Activated T-cell treated with anti-CD3 and anti-CD28 coated beads, Interleukin-2, amount 50 U/mL, for 72 hours (primary cell): ENCODE results near the gene PITRM1. TPM values are rescaled to one million over a fixed set of nuclear protein-coding genes. Genes with fewer than 3 reads are reported as not detected.

Source experiments
- ATAC-seq, 2 donors: fragments of 150-1000 bp; cut with Tn5 transposase; replicated peaks in 1 of 2; 2 replicates each; pipeline ENCODE4 v1.10.0; 2021; ENCODE audit warnings: moderate library complexity in 2 of 2, mild to moderate bottlenecking in 1 of 2
- DNase-seq, 2 donors: peaks; one replicate each; pipeline ENCODE4 v3.0.0; 2021 to 2022; ENCODE audit warnings: mixed read lengths in 1 of 2
- H3K27ac Mint-ChIP-seq: one replicate; pipeline ENCODE4 v1.8.0; 2022; ENCODE audit warnings: mild to moderate bottlenecking, moderate library complexity, mixed read lengths
- H3K27me3 Mint-ChIP-seq: one replicate; pipeline ENCODE4 v1.8.0; 2022; ENCODE audit warnings: low read depth, mixed read lengths
- H3K36me3 Mint-ChIP-seq, 2 donors: one replicate each; pipeline ENCODE4 v1.8.0; 2022; ENCODE audit warnings: mixed read lengths in 2 of 2, mild to moderate bottlenecking in 1 of 2; ENCODE audit not compliant: insufficient read depth in 2 of 2
- H3K4me1 Mint-ChIP-seq: one replicate; pipeline ENCODE4 v1.8.0; 2022; ENCODE audit warnings: low read depth, mixed read lengths
- H3K4me3 Mint-ChIP-seq, 2 donors: one replicate each; pipeline ENCODE4 v1.8.0; 2022; ENCODE audit warnings: mild to moderate bottlenecking in 2 of 2, mixed read lengths in 2 of 2, moderate library complexity in 2 of 2
- H3K9me3 Mint-ChIP-seq, 2 donors: one replicate each; pipeline ENCODE4 v1.8.0; 2022; ENCODE audit warnings: mixed read lengths in 2 of 2
- total RNA-seq, 2 donors: library from RNA; stranded (reverse); gene quantifications; one replicate each; pipeline ENCODE4 v1.2.3, GENCODE V29; 2022

PITRM1 gene
- total RNA-seq, 2 donors from 2014 or later: 76.7 to 79.9 TPM

DNA sequence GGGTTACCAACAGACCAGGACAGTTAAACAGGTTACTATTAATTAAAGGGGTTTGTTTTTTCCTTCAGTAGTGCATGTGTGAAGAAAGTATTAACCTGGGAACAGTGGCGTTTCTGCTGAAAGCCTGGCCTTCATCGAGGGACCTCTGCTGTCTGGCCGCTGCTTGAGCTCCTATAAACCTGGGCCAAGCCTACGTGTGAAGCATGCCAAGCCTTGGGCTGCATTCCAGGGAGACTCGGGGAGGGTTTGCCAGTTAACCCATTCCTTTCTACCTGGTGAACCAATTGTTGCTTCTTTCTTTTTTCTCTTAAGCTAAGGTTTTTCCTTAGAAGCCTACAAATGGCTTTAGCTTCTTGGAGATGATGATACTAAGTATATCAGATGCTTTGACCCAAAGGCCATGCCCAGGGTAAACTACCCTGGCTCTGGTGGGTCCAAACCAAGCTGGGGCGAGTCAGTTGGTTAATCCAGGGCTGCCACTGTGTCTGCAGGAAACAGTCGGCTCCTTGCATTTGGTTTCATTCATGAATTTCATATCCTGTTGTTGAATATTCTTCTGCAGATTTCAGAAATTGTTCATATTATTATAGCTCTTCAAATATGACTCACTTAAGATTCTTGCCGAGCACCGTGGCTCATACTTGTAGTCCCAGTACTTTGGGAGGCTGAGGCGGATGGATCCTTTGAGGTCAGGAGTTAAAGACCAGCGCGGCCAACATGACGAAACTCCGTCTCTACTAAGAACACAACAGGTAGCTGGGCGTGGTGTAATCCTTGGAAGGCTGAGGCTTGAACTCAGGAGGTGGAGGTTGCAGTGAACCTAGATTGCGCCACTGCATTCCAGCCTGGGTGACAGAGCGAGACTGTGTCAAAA, 81.4 kb downstream of the PITRM1 start:
- no peaks in the 10 kb centered on the region for H3K27me3 Mint-ChIP-seq
- H3K4me3 Mint-ChIP-seq: peak overlapping the region; percentile 55 to 57
- DNase-seq (peak; percentile 54 to 55), ATAC-seq (peak; percentile 7 to 43)
- no peaks in the 10 kb centered on the region for H3K9me3 Mint-ChIP-seq
- peaks cover 70% of the 10 kb centered on the region for H3K4me1 Mint-ChIP-seq
- H3K27ac Mint-ChIP-seq: no peak overlapping the region
- peaks cover 5 to 18% of the 10 kb centered on the region in 2 donors for H3K36me3 Mint-ChIP-seq

DNA sequence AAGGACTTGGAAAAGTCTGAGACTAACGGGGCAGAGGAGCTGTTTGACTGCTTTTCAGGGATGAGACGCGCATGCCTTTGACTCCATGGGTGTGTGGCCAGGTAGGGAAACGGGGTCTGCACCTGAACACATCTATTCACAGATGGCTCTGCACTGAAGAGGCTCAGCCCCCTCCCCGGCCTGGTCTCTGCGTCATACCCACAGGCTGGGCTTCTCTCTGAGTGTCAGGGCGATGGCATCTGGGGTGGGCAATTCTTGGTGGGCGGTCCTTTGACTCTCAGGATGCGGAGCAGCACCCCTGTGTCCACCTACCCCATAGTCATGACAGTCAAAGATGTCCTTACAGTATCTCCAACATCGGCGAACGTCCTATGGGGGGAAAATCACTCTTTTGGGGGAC, 82.2 kb downstream of the PITRM1 start:
- Mint-ChIP-seq H3K27me3 (no peaks in the 10 kb centered on the region), H3K4me3 (no peak overlapping the region), H3K9me3 (no peaks in the 10 kb centered on the region), H3K27ac (no peak overlapping the region), H3K4me1 (peaks cover 63% of the 10 kb centered on the region), H3K36me3 (peaks cover 5 to 18% of the 10 kb centered on the region in 2 donors)
- DNase-seq (no peak), ATAC-seq (no peak)

Other genes starting within 250 kb of the PITRM1 start
- gene PFKP, start 105.2 kb downstream of the PITRM1 start, total RNA-seq: 100 to 1,000 TPM in 1 of 2 donors, 10 to 100 TPM in 1; 85.2 to 105 TPM